ENCODE data around the gene FAM200A.
"Not testable (repeated sequence)": the region's sequence is repeated elsewhere in the genome, so short reads cannot be mapped to it uniquely, and the experiment has no call there.

DNA sequence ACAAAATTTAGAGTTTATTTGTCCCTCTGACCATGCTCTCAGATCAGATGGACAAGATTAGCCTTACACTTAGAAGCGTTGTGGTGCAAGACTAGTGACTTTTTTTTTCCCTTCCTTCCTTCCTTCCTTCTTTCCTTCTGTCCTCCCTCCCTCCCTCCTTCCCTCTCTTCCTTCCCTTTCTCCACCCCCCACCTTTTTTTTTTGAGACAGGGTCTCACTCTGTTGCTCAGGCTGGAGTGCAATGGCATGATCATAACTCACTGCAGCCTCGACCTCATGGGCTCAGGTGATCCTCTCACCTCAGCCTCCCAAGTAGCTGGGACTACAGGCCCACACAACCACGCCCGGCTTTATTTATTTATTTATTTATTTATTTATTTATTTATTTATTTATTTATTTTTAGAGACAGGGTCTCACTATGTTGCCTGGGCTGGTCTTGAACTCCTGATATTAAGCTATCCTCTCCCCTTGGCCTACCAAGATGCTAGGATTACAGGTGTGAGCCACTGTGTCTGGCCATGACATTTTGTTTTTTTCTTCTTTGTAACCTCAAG, 28.9 kb upstream of the FAM200A start:
- TF ChIP-seq, protein P1, sequence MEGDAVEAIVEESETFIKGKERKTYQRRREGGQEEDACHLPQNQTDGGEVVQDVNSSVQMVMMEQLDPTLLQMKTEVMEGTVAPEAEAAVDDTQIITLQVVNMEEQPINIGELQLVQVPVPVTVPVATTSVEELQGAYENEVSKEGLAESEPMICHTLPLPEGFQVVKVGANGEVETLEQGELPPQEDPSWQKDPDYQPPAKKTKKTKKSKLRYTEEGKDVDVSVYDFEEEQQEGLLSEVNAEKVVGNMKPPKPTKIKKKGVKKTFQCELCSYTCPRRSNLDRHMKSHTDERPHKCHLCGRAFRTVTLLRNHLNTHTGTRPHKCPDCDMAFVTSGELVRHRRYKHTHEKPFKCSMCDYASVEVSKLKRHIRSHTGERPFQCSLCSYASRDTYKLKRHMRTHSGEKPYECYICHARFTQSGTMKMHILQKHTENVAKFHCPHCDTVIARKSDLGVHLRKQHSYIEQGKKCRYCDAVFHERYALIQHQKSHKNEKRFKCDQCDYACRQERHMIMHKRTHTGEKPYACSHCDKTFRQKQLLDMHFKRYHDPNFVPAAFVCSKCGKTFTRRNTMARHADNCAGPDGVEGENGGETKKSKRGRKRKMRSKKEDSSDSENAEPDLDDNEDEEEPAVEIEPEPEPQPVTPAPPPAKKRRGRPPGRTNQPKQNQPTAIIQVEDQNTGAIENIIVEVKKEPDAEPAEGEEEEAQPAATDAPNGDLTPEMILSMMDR (IDR thresholded peaks at IDR 0.05), result not testable (repeated sequence)
- TF ChIP-seq EZH2, EZH2phosphoT487 (IDR thresholded peaks at IDR 0.05): not testable (repeated sequence)
